Stimulated activated memory B cell treated with anti-CD40 and anti-IgM and Interleukin-4, amounts not matched to agents 10 μg/mL and 1 μg/mL and 100 μg/mL, for 72 hours (primary cell): ENCODE measurements around the gene CXCL14.

Source experiments
- ATAC-seq: fragments of 150-1000 bp; cut with Tn5 transposase; 2 replicates; pipeline ENCODE4 v1.10.0; 2021
- H3K27ac Mint-ChIP-seq: one replicate; pipeline ENCODE4 v1.8.0; 2022; ENCODE audit warnings: mild to moderate bottlenecking, mixed read lengths
- H3K27me3 Mint-ChIP-seq: one replicate; pipeline ENCODE4 v1.8.0; 2022; ENCODE audit warnings: mixed read lengths
- H3K36me3 Mint-ChIP-seq: one replicate; pipeline ENCODE4 v1.8.0; 2022; ENCODE audit warnings: mixed read lengths
- H3K4me1 Mint-ChIP-seq: one replicate; pipeline ENCODE4 v1.8.0; 2022; ENCODE audit warnings: mixed read lengths
- H3K4me3 Mint-ChIP-seq: one replicate; pipeline ENCODE4 v1.8.0; 2022; ENCODE audit warnings: mild to moderate bottlenecking, moderate library complexity, mixed read lengths
- H3K9me3 Mint-ChIP-seq: one replicate; pipeline ENCODE4 v1.8.0; 2022; ENCODE audit warnings: mixed read lengths

CXCL14 gene

GRCh38 chr5:135578685-135579341, at the start of gene CXCL14:
Gene CXCL14 (minus strand): TSS chr5:135578991. CDS start chr5:135578778, 213 bp downstream.
- no peaks in the 10 kb centered on the region for H3K4me1 Mint-ChIP-seq
- no peaks in the 10 kb centered on the region for H3K9me3 Mint-ChIP-seq
- no peak for ATAC-seq
- no peak within 1 kb of the TSS for H3K27ac Mint-ChIP-seq
- no peak within 1 kb of the TSS for H3K4me3 Mint-ChIP-seq
- H3K27me3 Mint-ChIP-seq: peaks cover 51% of the 10 kb centered on the region
- H3K36me3 Mint-ChIP-seq: no peaks in the 10 kb centered on the region

GRCh38 chr5:135626636-135627035, 47.8 kb upstream of the CXCL14 start:
- H3K4me3 Mint-ChIP-seq: no peak overlapping the region
- H3K9me3 Mint-ChIP-seq: no peaks in the 10 kb centered on the region
- no peak for ATAC-seq
- H3K27me3 Mint-ChIP-seq: peaks cover 21% of the 10 kb centered on the region
- H3K36me3 Mint-ChIP-seq: no peaks in the 10 kb centered on the region
- H3K4me1 Mint-ChIP-seq: no peaks in the 10 kb centered on the region
- H3K27ac Mint-ChIP-seq: no peak overlapping the region

DNA sequence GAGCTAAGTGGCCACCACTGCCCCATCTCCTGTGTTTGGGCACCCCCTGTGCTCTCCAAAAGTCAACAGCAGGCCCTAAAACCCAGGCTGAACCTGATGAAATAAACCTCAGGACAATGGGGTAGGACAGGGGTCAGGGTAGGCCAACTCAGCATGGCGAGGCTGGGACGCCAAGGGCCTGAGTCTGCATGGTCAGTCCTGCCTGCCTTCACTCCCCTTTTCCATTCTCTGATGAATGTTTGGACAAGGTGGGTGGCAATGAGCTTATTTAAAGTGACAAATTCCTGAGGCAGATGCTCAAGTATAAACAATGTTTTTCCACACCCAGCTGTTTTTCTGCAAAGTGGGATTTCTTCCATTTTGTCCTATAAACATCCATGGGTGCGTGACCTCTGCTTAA, 47.2 kb upstream of the CXCL14 start:
- no peaks in the 10 kb centered on the region for H3K36me3 Mint-ChIP-seq
- H3K27ac Mint-ChIP-seq: no peak overlapping the region
- H3K9me3 Mint-ChIP-seq: no peaks in the 10 kb centered on the region
- peaks cover 21% of the 10 kb centered on the region for H3K27me3 Mint-ChIP-seq
- no peaks in the 10 kb centered on the region for H3K4me1 Mint-ChIP-seq
- no peak overlapping the region for H3K4me3 Mint-ChIP-seq
- no peak for ATAC-seq

DNA sequence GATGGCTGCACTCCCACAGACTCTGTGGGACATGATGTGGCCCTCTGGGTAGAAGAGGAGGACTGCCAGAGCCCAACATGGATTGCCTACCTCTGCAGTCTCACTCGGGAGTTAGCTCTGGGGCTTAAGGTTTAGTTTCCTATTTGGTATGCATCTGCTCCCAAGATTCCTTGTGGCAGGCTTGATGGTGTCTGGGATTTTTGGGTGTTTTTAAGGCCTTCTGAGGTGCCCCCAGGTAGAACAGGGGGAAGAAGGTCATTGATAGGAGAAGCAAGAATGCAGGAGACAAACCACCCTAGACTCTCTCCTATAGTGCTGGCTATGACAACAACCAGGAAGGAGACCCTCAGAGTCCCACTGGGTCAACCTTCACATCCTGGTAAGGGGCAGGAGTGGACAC, 46.7 kb upstream of the CXCL14 start:
- no peak for ATAC-seq
- H3K4me1 Mint-ChIP-seq: no peaks in the 10 kb centered on the region
- H3K27ac Mint-ChIP-seq: no peak overlapping the region
- H3K36me3 Mint-ChIP-seq: no peaks in the 10 kb centered on the region
- H3K27me3 Mint-ChIP-seq: peaks cover 21% of the 10 kb centered on the region
- H3K4me3 Mint-ChIP-seq: no peak overlapping the region
- H3K9me3 Mint-ChIP-seq: no peaks in the 10 kb centered on the region

GRCh38 chr5:135625061-135625460, 46.3 kb upstream of the CXCL14 start:
- Mint-ChIP-seq H3K27me3 (peaks cover 21% of the 10 kb centered on the region), H3K9me3 (no peaks in the 10 kb centered on the region), H3K36me3 (no peaks in the 10 kb centered on the region), H3K27ac (no peak overlapping the region), H3K4me3 (no peak overlapping the region), H3K4me1 (no peaks in the 10 kb centered on the region)
- ATAC-seq: no peak

DNA sequence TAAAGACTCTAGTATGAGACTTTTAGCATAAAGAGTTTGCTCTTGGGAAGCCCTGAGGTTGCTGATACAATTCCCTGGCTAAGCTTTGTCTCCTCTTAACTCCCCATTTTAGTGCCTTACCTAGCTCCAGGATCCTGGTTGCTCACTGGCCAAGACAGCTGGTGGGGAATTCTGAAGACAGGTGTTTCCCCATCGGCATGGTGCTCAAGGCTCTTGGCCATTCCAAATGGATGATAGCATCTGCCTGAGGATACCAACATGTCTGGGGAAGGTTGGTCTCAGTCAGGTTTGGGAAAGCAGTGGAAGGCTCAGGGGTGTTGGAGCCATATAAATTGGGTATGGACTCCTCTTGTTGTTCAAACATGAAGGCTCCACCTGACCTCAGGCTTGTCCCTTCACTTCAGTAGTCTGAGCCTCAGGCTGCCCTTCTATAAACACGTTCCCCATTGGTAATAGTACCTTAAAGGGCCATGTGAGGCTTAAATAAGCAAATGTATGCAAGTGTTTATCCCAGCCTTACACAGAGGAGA, 44.5 kb upstream of the CXCL14 start:
- Mint-ChIP-seq H3K4me3 (no peak overlapping the region), H3K27ac (no peak overlapping the region), H3K27me3 (peaks cover 27% of the 10 kb centered on the region), H3K4me1 (no peaks in the 10 kb centered on the region), H3K9me3 (peaks cover 8% of the 10 kb centered on the region), H3K36me3 (no peaks in the 10 kb centered on the region)
- no peak for ATAC-seq

GRCh38 chr5:135615581-135616260, 36.9 kb upstream of the CXCL14 start:
- H3K27me3 Mint-ChIP-seq: peaks cover 15% of the 10 kb centered on the region
- H3K36me3 Mint-ChIP-seq: no peaks in the 10 kb centered on the region
- no peak overlapping the region for H3K27ac Mint-ChIP-seq
- no peaks in the 10 kb centered on the region for H3K4me1 Mint-ChIP-seq
- H3K4me3 Mint-ChIP-seq: no peak overlapping the region
- H3K9me3 Mint-ChIP-seq: peaks cover 23% of the 10 kb centered on the region
- no peak for ATAC-seq

DNA sequence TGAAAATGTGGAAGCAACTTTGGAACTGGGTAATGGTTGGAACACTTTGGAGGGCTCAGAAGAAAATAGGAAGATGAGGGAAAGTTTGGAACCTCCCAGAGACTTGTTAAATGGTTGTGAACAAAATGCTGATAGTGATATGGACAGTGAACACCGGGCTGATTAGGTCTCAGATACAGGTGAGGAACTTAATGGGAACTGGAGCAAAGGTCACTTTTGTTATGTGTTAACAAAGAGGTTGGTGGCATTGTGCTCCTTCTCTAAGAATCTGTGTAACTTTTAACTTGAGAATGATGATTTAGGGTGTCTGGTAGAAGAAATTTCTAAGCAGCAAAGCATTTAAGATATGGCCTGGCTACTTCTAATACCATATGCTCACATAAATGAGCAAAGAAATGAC, 36.4 kb upstream of the CXCL14 start:
- no peak for ATAC-seq
- no peak overlapping the region for H3K4me3 Mint-ChIP-seq
- peaks cover 15% of the 10 kb centered on the region for H3K27me3 Mint-ChIP-seq
- no peak overlapping the region for H3K27ac Mint-ChIP-seq
- H3K9me3 Mint-ChIP-seq: peaks cover 23% of the 10 kb centered on the region
- no peaks in the 10 kb centered on the region for H3K4me1 Mint-ChIP-seq
- H3K36me3 Mint-ChIP-seq: no peaks in the 10 kb centered on the region

GRCh38 chr5:135609981-135610380, 31.2 kb upstream of the CXCL14 start:
- ATAC-seq: no peak
- Mint-ChIP-seq H3K36me3 (no peaks in the 10 kb centered on the region), H3K4me1 (no peaks in the 10 kb centered on the region), H3K27ac (no peak overlapping the region), H3K9me3 (peaks cover 3% of the 10 kb centered on the region), H3K27me3 (peaks cover 8% of the 10 kb centered on the region), H3K4me3 (no peak overlapping the region)

DNA sequence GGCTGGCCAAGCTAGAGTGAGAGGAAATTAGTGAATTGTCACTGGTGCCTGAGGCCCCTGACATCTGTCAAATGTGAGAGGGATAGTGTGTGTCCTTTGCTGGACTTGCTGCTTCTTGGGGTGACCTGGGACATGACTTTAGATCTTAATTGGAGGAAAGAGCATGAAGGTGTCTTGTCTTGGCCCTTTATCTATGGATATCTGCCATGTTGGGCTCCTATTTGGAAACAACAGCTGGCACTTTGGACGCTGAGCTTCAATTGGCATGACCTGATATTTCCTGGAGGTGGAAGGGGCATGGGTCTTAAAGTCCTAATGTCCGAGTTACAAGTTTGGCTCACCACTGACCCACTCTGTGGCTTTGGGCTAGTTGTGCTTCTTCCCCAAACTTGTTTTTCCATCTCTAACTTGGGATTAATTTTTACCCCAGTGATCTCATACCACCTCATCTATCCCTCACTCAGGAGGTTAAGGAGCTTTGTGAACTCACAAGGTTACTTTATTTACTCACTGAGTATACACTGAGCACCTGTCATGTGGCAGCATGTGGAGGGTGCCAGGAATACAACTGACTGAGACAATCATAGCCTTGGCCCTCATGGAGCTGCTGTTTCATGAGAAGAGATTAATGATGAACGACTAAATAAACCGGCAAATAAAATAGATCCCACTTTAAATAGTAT, 30.1 kb upstream of the CXCL14 start:
- Mint-ChIP-seq H3K4me3 (no peak overlapping the region), H3K9me3 (no peaks in the 10 kb centered on the region), H3K36me3 (no peaks in the 10 kb centered on the region), H3K27ac (no peak overlapping the region), H3K4me1 (no peaks in the 10 kb centered on the region), H3K27me3 (peaks cover 8% of the 10 kb centered on the region)
- ATAC-seq: no peak

GRCh38 chr5:135608361-135608760, 29.6 kb upstream of the CXCL14 start:
- Mint-ChIP-seq H3K27me3 (peaks cover 8% of the 10 kb centered on the region), H3K27ac (no peak overlapping the region), H3K4me3 (no peak overlapping the region), H3K4me1 (no peaks in the 10 kb centered on the region), H3K36me3 (no peaks in the 10 kb centered on the region), H3K9me3 (no peaks in the 10 kb centered on the region)
- no peak for ATAC-seq

GRCh38 chr5:135606431-135606830, 27.6 kb upstream of the CXCL14 start:
- Mint-ChIP-seq H3K36me3 (no peaks in the 10 kb centered on the region), H3K4me3 (no peak overlapping the region), H3K4me1 (no peaks in the 10 kb centered on the region), H3K9me3 (no peaks in the 10 kb centered on the region), H3K27ac (no peak overlapping the region), H3K27me3 (peaks cover 8% of the 10 kb centered on the region)
- ATAC-seq: no peak

DNA sequence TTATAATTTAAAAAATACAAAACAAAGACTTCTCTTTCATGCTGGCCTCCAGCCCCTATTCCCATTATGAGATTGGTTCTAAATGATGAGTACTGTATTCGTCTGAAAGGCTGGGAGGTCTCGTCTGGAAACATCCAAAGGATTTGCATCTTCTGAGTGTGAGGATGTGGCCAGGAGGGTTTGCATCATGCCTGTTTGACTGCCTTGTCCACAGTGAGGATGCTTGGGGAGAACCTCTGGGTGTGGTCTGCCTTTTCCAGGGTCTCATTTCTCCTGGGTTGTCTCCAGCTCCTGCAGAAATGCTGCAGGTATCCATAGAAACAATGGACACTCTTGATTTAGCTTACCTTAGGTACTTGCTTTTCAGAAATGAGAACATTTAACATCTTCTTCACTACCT, 26.4 kb upstream of the CXCL14 start:
- Mint-ChIP-seq H3K27me3 (peaks cover 8% of the 10 kb centered on the region), H3K9me3 (no peaks in the 10 kb centered on the region), H3K4me3 (no peak overlapping the region), H3K4me1 (no peaks in the 10 kb centered on the region), H3K36me3 (no peaks in the 10 kb centered on the region), H3K27ac (no peak overlapping the region)
- no peak for ATAC-seq

DNA sequence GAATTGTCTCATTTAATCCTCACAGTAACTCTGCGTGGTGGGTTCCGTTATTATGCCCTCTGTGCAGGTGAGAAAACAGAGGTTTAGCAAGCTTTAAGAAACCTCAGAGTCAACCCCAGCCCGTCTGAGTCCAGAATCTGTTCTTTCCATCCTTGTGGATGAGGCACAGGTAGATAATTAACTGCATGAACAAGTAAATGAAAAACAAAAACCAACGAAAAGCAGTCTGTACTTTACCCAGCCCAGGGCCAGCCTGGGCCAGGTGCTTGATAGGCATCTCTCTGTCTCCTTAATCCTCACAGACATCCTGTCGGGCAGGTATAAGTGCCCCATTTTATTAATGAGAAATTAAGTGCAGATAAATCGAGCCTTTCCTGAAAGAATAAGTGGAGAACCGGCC, 25.3 kb upstream of the CXCL14 start:
- Mint-ChIP-seq H3K36me3 (no peaks in the 10 kb centered on the region), H3K4me1 (no peaks in the 10 kb centered on the region), H3K9me3 (no peaks in the 10 kb centered on the region), H3K27ac (no peak overlapping the region), H3K27me3 (peaks cover 8% of the 10 kb centered on the region), H3K4me3 (no peak overlapping the region)
- ATAC-seq: no peak

GRCh38 chr5:135602882-135603721, 24.3 kb upstream of the CXCL14 start:
- no peak for ATAC-seq
- Mint-ChIP-seq H3K36me3 (no peaks in the 10 kb centered on the region), H3K4me1 (no peaks in the 10 kb centered on the region), H3K27me3 (peaks cover under 1% of the 10 kb centered on the region), H3K4me3 (no peak overlapping the region), H3K9me3 (no peaks in the 10 kb centered on the region), H3K27ac (no peak overlapping the region)
